Activated CD4-positive, alpha-beta T cell treated with anti-CD3 and anti-CD28 coated beads, Interleukin-2, amount 10 ng/mL, durations not matched to agents 7 days and 5 days (primary cell): ENCODE measurements around the gene DNAJC12. TPM values are rescaled to one million over a fixed set of nuclear protein-coding genes. Genes with fewer than 3 reads are reported as not detected.
"Not testable (repeated sequence)": the region's sequence is repeated elsewhere in the genome, so short reads cannot be mapped to it uniquely, and the experiment has no call there.

Source experiments
- CTCF ChIA-PET: fragments of 350-600 bp; sonication (Branson Sonifier 250); formaldehyde crosslinking; loops from one replicate; lab custom pipeline; 2021; ENCODE audit warnings: antibody characterized with exemption; lab: Charles Lee
- POLR2A ChIA-PET: fragments of 350-600 bp; sonication (Branson Sonifier 250); formaldehyde crosslinking; loops from one replicate; lab custom pipeline; 2021; ENCODE audit warnings: antibody characterized with exemption; lab: Charles Lee
- DNase-seq: peaks from one replicate; pipeline ENCODE4 v3.0.0-alpha.2; 2020
- H3K27ac Mint-ChIP-seq: one replicate; pipeline ENCODE4 v1.8.0; 2021; ENCODE audit warnings: mild to moderate bottlenecking, moderate library complexity, mixed read lengths
- H3K27me3 Mint-ChIP-seq: one replicate; pipeline ENCODE4 v1.8.0; 2021; ENCODE audit warnings: mixed read lengths
- H3K36me3 Mint-ChIP-seq: one replicate; pipeline ENCODE4 v1.8.0; 2021; ENCODE audit warnings: low read depth, mixed read lengths
- H3K4me1 Mint-ChIP-seq: one replicate; pipeline ENCODE4 v1.8.0; 2021; ENCODE audit warnings: mixed read lengths
- H3K4me3 Mint-ChIP-seq: one replicate; pipeline ENCODE4 v1.8.0; 2021; ENCODE audit warnings: mild to moderate bottlenecking, moderate library complexity, mixed read lengths
- H3K9me3 Mint-ChIP-seq: one replicate; pipeline ENCODE4 v1.8.0; 2021; ENCODE audit warnings: mixed read lengths
- total RNA-seq, 2 experiments: library from RNA; stranded (reverse); gene quantifications; one replicate each; pipeline ENCODE4 v1.2.3, GENCODE V29; 2021

The DNAJC12 gene
- total RNA-seq, 2 experiments from 2014 or later = 0.79 to 1.9 TPM

- CTCF ChIA-PET = interaction anchor here (2.0 kb wide), 1 partner anchor 17 kb away, joined by 5 read pairs; no protein-coding TSS in a partner anchor
- Mint-ChIP-seq H3K27ac (no peak overlapping the region), H3K36me3 (no peaks in the 10 kb centered on the region), H3K27me3 (no peaks in the 10 kb centered on the region), H3K4me1 (no peaks in the 10 kb centered on the region), H3K4me3 (no peak overlapping the region), H3K9me3 (no peaks in the 10 kb centered on the region)
- no peak for DNase-seq
- POLR2A ChIA-PET = no interaction called here
Measured at GRCh38 chr10:67863094-67863493, 25.1 kb upstream of the DNAJC12 start.

GRCh38 chr10:67861750-67862432 is 23.9 kb upstream of the DNAJC12 start:
- ChIA-PET POLR2A (no interaction called here), CTCF (interaction anchor here (2.0 kb wide), 1 partner anchor 19 kb away, joined by 5 read pairs; no protein-coding TSS in a partner anchor)

GRCh38 chr10:67858971-67859370 is 21.0 kb upstream of the DNAJC12 start:
- ChIA-PET CTCF (interaction anchor here (0.6 kb wide), 1 partner anchor 108 kb away, joined by 3 read pairs; no protein-coding TSS in a partner anchor), POLR2A (no interaction called here)
- Mint-ChIP-seq H3K4me3 (no peak overlapping the region), H3K9me3 (no peaks in the 10 kb centered on the region), H3K4me1 (peaks cover 7% of the 10 kb centered on the region), H3K27ac (no peak overlapping the region), H3K36me3 (no peaks in the 10 kb centered on the region), H3K27me3 (no peaks in the 10 kb centered on the region)
- DNase-seq = no peak

More at GRCh38 chr10:67861750-67862432, 23.9 kb upstream of the DNAJC12 start:
- H3K27me3 Mint-ChIP-seq = no peaks in the 10 kb centered on the region
- no peaks in the 10 kb centered on the region for H3K9me3 Mint-ChIP-seq
- H3K27ac Mint-ChIP-seq = no peak overlapping the region
- H3K4me1 Mint-ChIP-seq = no peaks in the 10 kb centered on the region
- no peaks in the 10 kb centered on the region for H3K36me3 Mint-ChIP-seq
- no peak for DNase-seq
- no peak overlapping the region for H3K4me3 Mint-ChIP-seq

GRCh38 chr10:67853512-67853911 is 15.5 kb upstream of the DNAJC12 start:
- H3K27me3 Mint-ChIP-seq = no peaks in the 10 kb centered on the region
- H3K4me1 Mint-ChIP-seq = peaks cover 20% of the 10 kb centered on the region
- no peak overlapping the region for H3K27ac Mint-ChIP-seq
- no peak overlapping the region for H3K4me3 Mint-ChIP-seq
- H3K9me3 Mint-ChIP-seq = no peaks in the 10 kb centered on the region
- DNase-seq = no peak
- CTCF ChIA-PET = interaction anchor here (1.0 to 2.3 kb wide), 2 partner anchors 12 to 298 kb away, joined by 3 to 11 read pairs; no protein-coding TSS in a partner anchor
- H3K36me3 Mint-ChIP-seq = peaks cover 4% of the 10 kb centered on the region
- POLR2A ChIA-PET = no interaction called here

- no peak overlapping the region for H3K4me3 Mint-ChIP-seq
- H3K36me3 Mint-ChIP-seq = peaks cover 4% of the 10 kb centered on the region
- no peaks in the 10 kb centered on the region for H3K9me3 Mint-ChIP-seq
- H3K27ac Mint-ChIP-seq = no peak overlapping the region
- POLR2A ChIA-PET = no interaction called here
- H3K4me1 Mint-ChIP-seq = peaks cover 20% of the 10 kb centered on the region
- DNase-seq = no peak
- CTCF ChIA-PET = no interaction called here
- H3K27me3 Mint-ChIP-seq = no peaks in the 10 kb centered on the region
Measured at GRCh38 chr10:67852761-67853160, 14.8 kb upstream of the DNAJC12 start.

- no peak overlapping the region for H3K27ac Mint-ChIP-seq
- H3K4me3 Mint-ChIP-seq = no peak overlapping the region
- ChIA-PET CTCF (interaction anchor here (0.7 to 1.5 kb wide), 3 partner anchors 9 to 456 kb away, joined by 3 to 5 read pairs (median 5); partner anchors contain the start of gene SIRT1), POLR2A (no interaction called here)
- H3K4me1 Mint-ChIP-seq = peaks cover 20% of the 10 kb centered on the region
- no peaks in the 10 kb centered on the region for H3K9me3 Mint-ChIP-seq
- H3K36me3 Mint-ChIP-seq = peaks cover 4% of the 10 kb centered on the region
- DNase-seq = no peak
- H3K27me3 Mint-ChIP-seq = no peaks in the 10 kb centered on the region
Measured at GRCh38 chr10:67851186-67851585, 13.2 kb upstream of the DNAJC12 start.

GRCh38 chr10:67849331-67850011 is 11.5 kb upstream of the DNAJC12 start:
- peaks cover 13% of the 10 kb centered on the region for H3K4me1 Mint-ChIP-seq
- H3K36me3 Mint-ChIP-seq = peaks cover 4% of the 10 kb centered on the region
- peak overlapping the region; percentile 84 for H3K4me3 Mint-ChIP-seq
- H3K9me3 Mint-ChIP-seq = no peaks in the 10 kb centered on the region
- H3K27ac Mint-ChIP-seq = peak overlapping the region; percentile 93
- ChIA-PET POLR2A (interaction anchor here (0.6 kb wide), 1 partner anchor 217 kb away, joined by 4 read pairs; no protein-coding TSS in a partner anchor), CTCF (interaction anchor here (0.7 kb wide), 3 partner anchors 29 to 356 kb away, joined by 3 read pairs; no protein-coding TSS in a partner anchor)
- no peaks in the 10 kb centered on the region for H3K27me3 Mint-ChIP-seq
- DNase-seq = peak; percentile 95

- ChIA-PET CTCF (interaction anchor here (1.5 kb wide), 1 partner anchor 20 kb away, joined by 3 read pairs; no protein-coding TSS in a partner anchor), POLR2A (no interaction called here)
- H3K27me3 Mint-ChIP-seq = no peaks in the 10 kb centered on the region
- peaks cover 9% of the 10 kb centered on the region for H3K9me3 Mint-ChIP-seq
- H3K27ac Mint-ChIP-seq = no peak overlapping the region
- no peaks in the 10 kb centered on the region for H3K4me1 Mint-ChIP-seq
- no peak for DNase-seq
- H3K36me3 Mint-ChIP-seq = no peaks in the 10 kb centered on the region
- H3K4me3 Mint-ChIP-seq = no peak overlapping the region
Measured at GRCh38 chr10:67843284-67843683, 5.3 kb upstream of the DNAJC12 start.

GRCh38 chr10:67841737-67842136 is 3.7 kb upstream of the DNAJC12 start:
- H3K4me3 Mint-ChIP-seq = no peak overlapping the region
- peaks cover 9% of the 10 kb centered on the region for H3K9me3 Mint-ChIP-seq
- ChIA-PET CTCF (interaction anchor here (0.5 to 1.1 kb wide), 2 partner anchors 10 to 660 kb away, joined by 3 to 5 read pairs; no protein-coding TSS in a partner anchor), POLR2A (no interaction called here)
- H3K27me3 Mint-ChIP-seq = no peaks in the 10 kb centered on the region
- no peak for DNase-seq
- H3K36me3 Mint-ChIP-seq = no peaks in the 10 kb centered on the region
- no peak overlapping the region for H3K27ac Mint-ChIP-seq
- H3K4me1 Mint-ChIP-seq = peaks cover 3% of the 10 kb centered on the region

- POLR2A ChIA-PET = no interaction called here
- CTCF ChIA-PET = no interaction called here
- no peak overlapping the region for H3K27ac Mint-ChIP-seq
- H3K27me3 Mint-ChIP-seq = no peaks in the 10 kb centered on the region
- H3K4me1 Mint-ChIP-seq = peaks cover 3% of the 10 kb centered on the region
- peaks cover 9% of the 10 kb centered on the region for H3K9me3 Mint-ChIP-seq
- no peak for DNase-seq
- no peak overlapping the region for H3K4me3 Mint-ChIP-seq
- H3K36me3 Mint-ChIP-seq = no peaks in the 10 kb centered on the region
Measured at GRCh38 chr10:67839951-67840350, 2.0 kb upstream of the DNAJC12 start.

GRCh38 chr10:67839511-67839910 is 1.5 kb upstream of the DNAJC12 start:
- DNase-seq, H3K9me3 Mint-ChIP-seq, CTCF ChIA-PET, H3K4me1 Mint-ChIP-seq, H3K27ac Mint-ChIP-seq, H3K27me3 Mint-ChIP-seq, H3K36me3 Mint-ChIP-seq, POLR2A ChIA-PET, H3K4me3 Mint-ChIP-seq: not testable (repeated sequence)

GRCh38 chr10:67836972-67837371 is 1.0 kb downstream of the DNAJC12 start:
- Mint-ChIP-seq H3K4me3 (no peak overlapping the region), H3K27ac (no peak overlapping the region), H3K36me3 (no peaks in the 10 kb centered on the region), H3K4me1 (peaks cover 3% of the 10 kb centered on the region), H3K27me3 (no peaks in the 10 kb centered on the region), H3K9me3 (peaks cover 5% of the 10 kb centered on the region)
- ChIA-PET POLR2A (interaction anchor here (0.7 kb wide), 1 partner anchor 17 kb away, joined by 3 read pairs; no protein-coding TSS in a partner anchor), CTCF (interaction anchor here (0.9 kb wide), 1 partner anchor 9 kb away, joined by 3 read pairs; no protein-coding TSS in a partner anchor)
- DNase-seq = no peak
